GM23248 (cell line): ENCODE measurements around the gene ENTPD5.

ENCODE experiments used
- EZH2 ChIP-seq: fragments of 200-600 bp; sonication (generic); IDR thresholded peaks from 2 replicates; pipeline ENCODE4 v1.6.1; 2018; ENCODE audit warnings: antibody characterized with exemption, mild to moderate bottlenecking; ENCODE audit not compliant: insufficient read depth, poor library complexity, severe bottlenecking
- EZH2phosphoT487 ChIP-seq: fragments of 200-600 bp; sonication (generic); IDR thresholded peaks from 2 replicates; pipeline ENCODE4 v1.6.1; 2018; ENCODE audit warnings: antibody characterized with exemption, moderate library complexity, mild to moderate bottlenecking, low read depth; ENCODE audit not compliant: insufficient read depth

DNA sequence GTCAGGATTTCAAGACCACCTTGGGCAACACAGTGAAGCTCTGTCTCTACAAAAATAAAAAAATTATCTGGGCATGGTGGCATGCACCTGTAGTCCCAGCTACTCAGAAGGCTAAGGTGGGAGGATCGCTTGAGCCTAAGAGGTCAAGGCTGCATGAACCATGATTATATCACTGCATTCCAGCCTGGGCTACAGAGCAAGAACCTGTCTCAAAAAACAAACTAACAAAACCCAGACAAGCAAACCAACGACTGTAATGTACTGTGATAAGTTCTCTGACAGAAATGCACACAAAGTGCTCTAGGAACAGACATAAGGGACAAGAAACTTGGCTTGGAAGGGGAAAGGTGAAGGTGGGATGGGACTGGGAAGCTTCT is 22.4 kb downstream of the ENTPD5 start:
- TF ChIP-seq EZH2 = no peak
- TF ChIP-seq EZH2phosphoT487 = no peak
